Astrocyte (in vitro differentiated cells and primary cell): ENCODE measurements around the gene SEMA6C.

Experiments used
- CTCF ChIP-seq: IDR thresholded peaks from 2 replicates; pipeline ENCODE4 v1.5.1; 2011; ENCODE audit warnings: low read depth, mild to moderate bottlenecking, inconsistent platforms, low read length, moderate library complexity; ENCODE audit not compliant: insufficient read depth
- EZH2 ChIP-seq: IDR thresholded peaks from 2 replicates; pipeline ENCODE4 v1.6.1; 2012; ENCODE audit warnings: mild to moderate bottlenecking, low read length, inconsistent platforms; ENCODE audit not compliant: insufficient read depth

GRCh38 chr1:151108331-151108730 is 38.1 kb downstream of the SEMA6C start:
- TF ChIP-seq CTCF = no peak
- TF ChIP-seq EZH2 = no peak
